PC-3 (cell line): ENCODE data around the gene FBXO2. TPM values are rescaled to one million over a fixed set of nuclear protein-coding genes. Genes with fewer than 3 reads are reported as not detected.

ENCODE experiments used
- ATAC-seq: fragments of 200-7000 bp; cut with Tn5 transposase; 2 replicates; pipeline ENCODE4 v1.9.1; 2020; ENCODE audit warnings: mild to moderate bottlenecking, moderate library complexity
- BruUV-seq: library from RNA; stranded (reverse); fragments of 400-500 nt; replicated peaks from 2 replicates; lab custom pipeline; 2021; lab: Mats Ljungman, UMichigan
- CTCF ChIA-PET: fragments of 300-600 bp; sonication (Branson Sonifier 250); formaldehyde crosslinking; loops from one replicate; lab custom pipeline; 2022; ENCODE audit warnings: antibody characterized with exemption; lab: Charles Lee
- POLR2A ChIA-PET: fragments of 300-600 bp; sonication (Branson Sonifier 250); formaldehyde crosslinking; loops from one replicate; lab custom pipeline; 2022; ENCODE audit warnings: antibody characterized with exemption; ENCODE audit not compliant: unreplicated experiment; lab: Charles Lee
- DNase-seq: peaks from one replicate; pipeline ENCODE4 v3.0.0-alpha.2; 2015
- H2AFZ ChIP-seq: fragments of 300-600 bp; sonication (generic); 2 replicates; pipeline ENCODE4 v1.6.0; 2016; ENCODE audit warnings: antibody characterized with exemption, low read length
- H3F3A ChIP-seq: fragments of 300-600 bp; sonication (generic); one replicate; pipeline ENCODE4 v1.6.0; 2017; ENCODE audit warnings: antibody characterized with exemption, low read length, control low read depth, mild to moderate bottlenecking; ENCODE audit not compliant: unreplicated experiment
- H3K27ac ChIP-seq: fragments of 300-600 bp; sonication (generic); 2 replicates; pipeline ENCODE4 v1.5.1; 2016; ENCODE audit warnings: mild to moderate bottlenecking, low read length
- H3K27me3 ChIP-seq: fragments of 300-600 bp; sonication (generic); 2 replicates; pipeline ENCODE4 v1.6.1; 2016; ENCODE audit warnings: low read length, mixed read lengths
- H3K36me3 ChIP-seq: fragments of 300-600 bp; sonication (generic); 2 replicates; pipeline ENCODE4 v1.6.1; 2016; ENCODE audit warnings: low read depth, mixed run types, low read length, mixed read lengths
- H3K4me1 ChIP-seq: fragments of 300-600 bp; sonication (generic); 2 replicates; pipeline ENCODE4 v1.5.1; 2016; ENCODE audit warnings: low read length; ENCODE audit not compliant: insufficient read depth
- H3K4me2 ChIP-seq: fragments of 300-600 bp; sonication (generic); 2 replicates; pipeline ENCODE4 v1.6.0; 2016; ENCODE audit warnings: low read length
- H3K4me3 ChIP-seq: fragments of 300-600 bp; sonication (generic); 2 replicates; pipeline ENCODE4 v1.5.1; 2016; ENCODE audit warnings: mild to moderate bottlenecking, low read length, mixed read lengths
- H3K79me2 ChIP-seq: fragments of 300-600 bp; sonication (generic); 2 replicates; pipeline ENCODE4 v1.6.1; 2017; ENCODE audit warnings: low read length, mixed read lengths
- H3K9ac ChIP-seq: fragments of 300-600 bp; sonication (generic); 2 replicates; pipeline ENCODE4 v1.6.0; 2016; ENCODE audit warnings: mild to moderate bottlenecking, low read length
- H3K9me2 ChIP-seq: fragments of 300-600 bp; sonication (generic); replicated peaks from 2 replicates; pipeline ENCODE4 v1.6.1; 2016; ENCODE audit warnings: mixed run types, low read length, mixed read lengths
- H3K9me3 ChIP-seq: fragments of 300-600 bp; sonication (generic); 2 replicates; pipeline ENCODE4 v1.6.1; 2016; ENCODE audit warnings: low read length, mixed read lengths
- H4K20me1 ChIP-seq: fragments of 300-600 bp; sonication (generic); 2 replicates; pipeline ENCODE4 v1.6.1; 2016; ENCODE audit warnings: low read length, mixed read lengths
- CTCF ChIP-seq: fragments of 300-600 bp; sonication (generic); conservative IDR thresholded peaks from 2 replicates; pipeline ENCODE4 v1.5.1; 2017; ENCODE audit warnings: antibody characterized with exemption, low read depth, mild to moderate bottlenecking, low read length
- EZH2 ChIP-seq: fragments of 300-600 bp; sonication (generic); IDR thresholded peaks from one replicate; pipeline ENCODE4 v1.6.1; 2017; ENCODE audit warnings: antibody characterized with exemption, mild to moderate bottlenecking, low read length; ENCODE audit not compliant: unreplicated experiment
- EZH2phosphoT487 ChIP-seq: fragments of 300-600 bp; sonication (generic); IDR thresholded peaks from 2 replicates; pipeline ENCODE4 v1.6.1; 2018; ENCODE audit warnings: mild to moderate bottlenecking, antibody characterized with exemption, low read length, borderline replicate concordance
- intact Hi-C: fragments of 100-400 bp; cut with micrococcal nuclease; formaldehyde crosslinking; loops from 2 replicates; pipeline ENCODE4 v1.9.0; 2023
- total RNA-seq: library from RNA; depleted of rRNA; stranded (reverse); fragments of >200 nt; gene quantifications from 2 replicates; pipeline ENCODE4 v1.2.3, GENCODE V29; 2014

Gene FBXO2
- total RNA-seq, 1 experiment from 2014 or later: 15.3 TPM

- H3K9me3 ChIP-seq: no peaks in the 10 kb centered on the region
- TF ChIP-seq CTCF: no peak
- H4K20me1 ChIP-seq: no peaks in the 10 kb centered on the region
- ChIA-PET POLR2A (no interaction called here), CTCF (interaction anchor here (0.5 kb wide), 1 partner anchor 373 kb away, joined by 4 read pairs; no protein-coding TSS in a partner anchor)
- H3K79me2 ChIP-seq: peaks cover 10% of the 10 kb centered on the region
- H3F3A ChIP-seq: no peaks in the 10 kb centered on the region
- intact Hi-C loops: no loop called here
- TSS peak; percentile 45 for BruUV-seq
- no peak overlapping the region for H3K27ac ChIP-seq
- DNase-seq (no peak), ATAC-seq (peak; percentile 4)
- peak overlapping the region; percentile 43; the same call in 1 of the 2 replicates for H2AFZ ChIP-seq
- H3K9ac ChIP-seq: peak overlapping the region; percentile 51; the same call in 1 of the 2 replicates
- peak overlapping the region; percentile 78 for H3K4me2 ChIP-seq
- no peaks in the 10 kb centered on the region for H3K9me2 ChIP-seq
- H3K27me3 ChIP-seq: no peaks in the 10 kb centered on the region
- H3K4me3 ChIP-seq: peak overlapping the region; percentile 62
- H3K4me1 ChIP-seq: peaks cover 22% of the 10 kb centered on the region
- H3K36me3 ChIP-seq: no peaks in the 10 kb centered on the region
Measured at GRCh38 chr1:11654939-11655808, 945 bp upstream of the FBXO2 start.

GRCh38 chr1:11653861-11654136 is 430 bp downstream of the FBXO2 start:
- H3K27ac ChIP-seq: peak overlapping the region; percentile 61
- no peak for TF ChIP-seq EZH2phosphoT487
- no peak for TF ChIP-seq CTCF
- no peak for TF ChIP-seq EZH2
- no peak overlapping the region for H3K4me3 ChIP-seq
- no peak overlapping the region for H2AFZ ChIP-seq
- no peaks in the 10 kb centered on the region for H3K9me2 ChIP-seq
- H3K79me2 ChIP-seq: peaks cover 10% of the 10 kb centered on the region
- H3K4me1 ChIP-seq: peaks cover 28% of the 10 kb centered on the region
- no peaks in the 10 kb centered on the region for H3F3A ChIP-seq
- H3K4me2 ChIP-seq: peak overlapping the region; percentile 57
- DNase-seq: no peak
- no peaks in the 10 kb centered on the region for H3K36me3 ChIP-seq
- H3K9ac ChIP-seq: no peak overlapping the region
- no peak for ATAC-seq
- POLR2A ChIA-PET: no interaction called here
- intact Hi-C loops: no loop called here
- BruUV-seq: no TSS peak
- H3K9me3 ChIP-seq: no peaks in the 10 kb centered on the region
- CTCF ChIA-PET: interaction anchor here (0.8 to 1.1 kb wide), 2 partner anchors 10 to 66 kb away, joined by 5 read pairs; partner anchors contain the start of gene FBXO6
- H4K20me1 ChIP-seq: no peaks in the 10 kb centered on the region
- no peaks in the 10 kb centered on the region for H3K27me3 ChIP-seq
